Kidney (tissue), 14 donors: ENCODE data around the gene FMNL2. TPM values are rescaled to one million over a fixed set of nuclear protein-coding genes. Genes with fewer than 3 reads are reported as not detected.

Experiments used
- DNase-seq, 5 donors: peaks; one replicate each; pipeline ENCODE4 v3.0.0-alpha.2; 2013 to 2020
- FAIRE-seq: peaks from 2 replicates; lab custom pipeline; 2012; peaks lifted over from hg19 to GRCh38; lab: Jason Lieb, UNC
- H3K27ac ChIP-seq, 2 donors: one replicate each; pipeline ENCODE4 v1.7.0; 2013; ENCODE audit warnings: low read depth in 2 of 2, low read length in 2 of 2, inconsistent platforms in 1 of 2
- H3K27me3 ChIP-seq: one replicate; pipeline ENCODE4 v1.7.1; 2013; ENCODE audit warnings: low read length, inconsistent platforms; ENCODE audit not compliant: control insufficient read depth, insufficient read depth
- H3K36me3 ChIP-seq, 3 donors: one replicate each; pipeline versions ENCODE4 v1.7.0 to v1.7.1; 2013; ENCODE audit warnings: low read length in 3 of 3, control low read depth in 1 of 3, inconsistent platforms in 1 of 3; ENCODE audit not compliant: insufficient read depth in 3 of 3, control insufficient read depth in 2 of 3
- H3K4me1 ChIP-seq, 3 donors: one replicate each; pipeline versions ENCODE4 v1.7.0 to v1.7.1; 2013; ENCODE audit warnings: low read length in 3 of 3, inconsistent platforms in 1 of 3, low read depth in 1 of 3; ENCODE audit not compliant: control insufficient read depth in 2 of 3, insufficient read depth in 2 of 3
- H3K4me3 ChIP-seq, 3 donors: one replicate each; pipeline versions ENCODE4 v1.7.0 to v1.8.1; 2013; ENCODE audit warnings: low read length in 3 of 3, control low read depth in 1 of 3, inconsistent platforms in 1 of 3
- H3K9ac ChIP-seq, 3 donors: one replicate each; pipeline versions ENCODE4 v1.7.0 to v1.7.1; 2013; ENCODE audit warnings: low read length in 3 of 3, control low read depth in 1 of 3, inconsistent platforms in 1 of 3
- H3K9me3 ChIP-seq, 3 donors: one replicate each; pipeline versions ENCODE4 v1.7.0 to v1.7.1; 2013; ENCODE audit warnings: low read length in 3 of 3, control low read depth in 1 of 3, inconsistent platforms in 1 of 3; ENCODE audit not compliant: control insufficient read depth in 2 of 3, insufficient read depth in 1 of 3
- intact Hi-C: fragments of 100-400 bp; cut with DNase I; formaldehyde crosslinking; loops from one replicate; pipeline ENCODE4 v1.11.1; 2022
- polyA plus RNA-seq: library from polyadenylated mRNA; stranded (reverse); fragments of 350-450 nt; fragmentation: Illumina TruSeq; extraction: RNeasy Lipid Tissue Mini Kit (QIAGEN cat#74804); gene quantifications from one replicate; pipeline ENCODE4 v1.2.3, GENCODE V29; 2014; ENCODE audit warnings: low read depth, low replicate concordance; ENCODE audit not compliant: insufficient read depth
- total RNA-seq: library from RNA; stranded (reverse); fragmentation: NEBNext Ultra II Directional; extraction: Animal tissue kit (Norgen Biotek cat#: 25700); gene quantifications from one replicate; pipeline ENCODE4 v1.2.1, GENCODE V29; 2021
- TF ChIP-seq, protein P1 (sequence below): IDR thresholded peaks from 3 replicates; pipeline ENCODE4 v1.5.1; 2012; ENCODE audit warnings: mild to moderate bottlenecking, moderate library complexity, borderline replicate concordance; ENCODE audit not compliant: insufficient read depth; ENCODE audit errors: extremely low read depth
- donor health status: control.
- donor health status: control.
- donor health status: control.
- donor health status: control.
- donor health status: control.
- donor health status: DM: yes; HTN: yes; CAD: no.
- donor health status: Normal renal cell carcinoma (clear cell type).

FMNL2 gene
- total and polyA plus RNA-seq, 2 donors from 2014 or later: 10.7 to 39.1 TPM

DNA sequence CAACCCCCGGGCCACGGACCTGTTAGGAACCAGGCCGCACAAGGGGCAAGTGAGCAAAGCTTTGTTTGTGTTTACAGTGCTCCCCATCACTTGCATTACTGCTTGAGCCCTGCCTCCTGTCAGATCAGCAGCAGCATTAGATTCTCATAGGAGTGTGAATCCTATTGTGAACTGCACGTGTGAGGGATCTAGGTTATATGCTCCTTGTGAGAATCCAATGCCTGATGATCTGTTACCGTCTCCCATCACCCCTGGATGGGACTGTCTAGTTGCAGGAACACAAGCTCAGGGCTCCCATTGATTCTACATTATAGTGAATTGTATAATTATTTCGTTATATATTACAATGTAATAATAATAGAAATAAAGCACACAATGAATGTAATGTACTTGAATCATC is 125.6 kb downstream of the FMNL2 start:
- Histone ChIP-seq H3K36me3 (no peaks in the 10 kb centered on the region), H3K27me3 (no peaks in the 10 kb centered on the region), H3K4me1 (peaks cover 0 to 7% (median 4%) of the 10 kb centered on the region in 3 donors), H3K9me3 (no peaks in the 10 kb centered on the region), H3K27ac (no peak overlapping the region), H3K9ac (no peak overlapping the region), H3K4me3 (no peak overlapping the region)
- TF ChIP-seq, protein P1, sequence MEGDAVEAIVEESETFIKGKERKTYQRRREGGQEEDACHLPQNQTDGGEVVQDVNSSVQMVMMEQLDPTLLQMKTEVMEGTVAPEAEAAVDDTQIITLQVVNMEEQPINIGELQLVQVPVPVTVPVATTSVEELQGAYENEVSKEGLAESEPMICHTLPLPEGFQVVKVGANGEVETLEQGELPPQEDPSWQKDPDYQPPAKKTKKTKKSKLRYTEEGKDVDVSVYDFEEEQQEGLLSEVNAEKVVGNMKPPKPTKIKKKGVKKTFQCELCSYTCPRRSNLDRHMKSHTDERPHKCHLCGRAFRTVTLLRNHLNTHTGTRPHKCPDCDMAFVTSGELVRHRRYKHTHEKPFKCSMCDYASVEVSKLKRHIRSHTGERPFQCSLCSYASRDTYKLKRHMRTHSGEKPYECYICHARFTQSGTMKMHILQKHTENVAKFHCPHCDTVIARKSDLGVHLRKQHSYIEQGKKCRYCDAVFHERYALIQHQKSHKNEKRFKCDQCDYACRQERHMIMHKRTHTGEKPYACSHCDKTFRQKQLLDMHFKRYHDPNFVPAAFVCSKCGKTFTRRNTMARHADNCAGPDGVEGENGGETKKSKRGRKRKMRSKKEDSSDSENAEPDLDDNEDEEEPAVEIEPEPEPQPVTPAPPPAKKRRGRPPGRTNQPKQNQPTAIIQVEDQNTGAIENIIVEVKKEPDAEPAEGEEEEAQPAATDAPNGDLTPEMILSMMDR: no peak
- DNase-seq (no peak), FAIRE-seq (no peak)
- intact Hi-C loops: no loop called here

DNA sequence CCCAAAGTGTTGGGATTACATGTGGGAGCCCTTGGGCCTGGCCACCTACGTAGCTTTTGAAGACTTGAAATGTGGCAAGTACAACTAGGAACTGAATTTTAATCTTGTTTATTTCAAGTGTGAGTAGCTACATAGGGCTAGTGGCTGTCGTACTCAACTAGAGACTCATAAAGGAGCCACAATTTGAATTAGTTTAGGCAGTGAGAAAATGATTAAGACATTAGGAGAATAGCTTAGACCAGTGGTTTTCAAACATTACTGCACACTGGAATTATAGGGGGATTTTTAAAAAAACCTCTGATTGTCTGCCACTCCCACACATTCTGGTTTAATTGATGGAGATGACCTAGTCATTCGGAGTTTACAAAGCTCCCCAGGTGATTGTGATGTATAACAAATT is 127.1 kb downstream of the FMNL2 start:
- Histone ChIP-seq H3K4me1 (peaks cover 0 to 9% (median 7%) of the 10 kb centered on the region in 3 donors), H3K9me3 (no peaks in the 10 kb centered on the region), H3K27ac (no peak overlapping the region), H3K36me3 (no peaks in the 10 kb centered on the region), H3K27me3 (no peaks in the 10 kb centered on the region), H3K4me3 (no peak overlapping the region), H3K9ac (no peak overlapping the region)
- intact Hi-C loops: no loop called here
- FAIRE-seq: no peak
- no peak for DNase-seq
- TF ChIP-seq, protein P1: no peak

- H3K9me3 ChIP-seq: no peaks in the 10 kb centered on the region
Measured at GRCh38 chr2:152462779-152463178, 127.8 kb downstream of the FMNL2 start.

More at GRCh38 chr2:152462779-152463178, 127.8 kb downstream of the FMNL2 start:
- Histone ChIP-seq H3K4me1 (peaks cover 4 to 13% (median 10%) of the 10 kb centered on the region in 3 donors), H3K27me3 (no peaks in the 10 kb centered on the region), H3K36me3 (no peaks in the 10 kb centered on the region), H3K9ac (no peak overlapping the region), H3K27ac (no peak overlapping the region), H3K4me3 (no peak overlapping the region)
- DNase-seq (no peak), FAIRE-seq (no peak)
- intact Hi-C loops: no loop called here
- TF ChIP-seq, protein P1: no peak
